Ovary (tissue), 9 donors: ENCODE data around the gene YPEL1. TPM values are rescaled to one million over a fixed set of nuclear protein-coding genes. Genes with fewer than 3 reads are reported as not detected.
A peak's percentile ranks its signal among the peaks of the same experiment; 100 is the strongest.

Experiments used
- DNase-seq, 5 donors: peaks; one replicate each; pipeline ENCODE4 v3.0.0-alpha.2; 2019 to 2020
- H3K27ac ChIP-seq, 2 donors: fragments of 200-600 bp; one replicate each; pipeline versions ENCODE4 v1.5.1 to v1.8.0; 2019 to 2022
- H3K27me3 ChIP-seq: fragments of 200-600 bp; one replicate; pipeline ENCODE4 v1.8.0; 2022
- H3K36me3 ChIP-seq: fragments of 200-600 bp; sonication (generic); one replicate; pipeline ENCODE4 v1.5.1; 2019
- H3K4me1 ChIP-seq: one replicate; pipeline ENCODE4 v1.8.1; 2013; ENCODE audit warnings: mild to moderate bottlenecking, moderate library complexity; ENCODE audit not compliant: insufficient read depth
- H3K4me3 ChIP-seq: fragments of 200-600 bp; sonication (generic); one replicate; pipeline ENCODE4 v1.5.1; 2017
- H3K9me3 ChIP-seq, 2 donors: fragments of 200-600 bp in 1 of 2; sonication (generic) in 1 of 2; one replicate each; pipeline versions ENCODE4 v1.5.1 to v1.8.1; 2013 to 2019; ENCODE audit warnings: mild to moderate bottlenecking in 1 of 2, moderate library complexity in 1 of 2
- CTCF ChIP-seq, 3 donors: fragments of 450-650 bp in 2 of 3; fragments of 200-600 bp in 1 of 3; IDR thresholded peaks; one replicate each; pipeline versions ENCODE4 v1.5.1 to v1.8.0; 2016 to 2022; ENCODE audit warnings: antibody characterized with exemption in 3 of 3, mild to moderate bottlenecking in 1 of 3
- EP300 ChIP-seq: sonication (generic); formaldehyde crosslinking; IDR thresholded peaks from one replicate; pipeline ENCODE4 v1.6.1; 2017; ENCODE audit warnings: antibody characterized with exemption
- POLR2A ChIP-seq: fragments of 450-650 bp; IDR thresholded peaks from one replicate; pipeline ENCODE4 v1.6.1; 2017; ENCODE audit warnings: antibody characterized with exemption, mild to moderate bottlenecking, moderate library complexity
- WGBS, 3 donors: extraction: QIAGEN DNeasy Blood & Tissue Kit in 1 of 3; methylation state at CpG; one replicate each; pipeline versions ENCODE4 v1.1.5 to v1.1.7; 2013 to 2017; 5-methylcytosine and 5-hydroxymethylcytosine counted together
- intact Hi-C, 4 donors: fragments of 100-400 bp; cut with DNase I; formaldehyde crosslinking; loops; one replicate each; pipeline versions ENCODE4 v1.11.0 to v1.15.1; 2022 to 2023
- polyA plus RNA-seq, 2 donors: library from polyadenylated mRNA; stranded (reverse); fragments of 200-250 nt in 1 of 2; fragments of 350-450 nt in 1 of 2; fragmentation: Illumina TruSeq in 1 of 2; extraction: RNeasy Lipid Tissue Mini Kit (QIAGEN cat#74804) in 1 of 2; gene quantifications; one replicate each; pipeline ENCODE4 v1.2.3, GENCODE V29; 2013 to 2014
- total RNA-seq, 7 donors: library from RNA; depleted of rRNA in 2 of 7; stranded (reverse); fragments of >200 nt in 2 of 7; fragmentation: NEBNext Ultra II Directional in 3 of 7; extraction: Animal tissue kit (Norgen Biotek cat#: 25700) in 3 of 7; gene quantifications; one replicate each; pipeline versions ENCODE4 v1.1.0 to v1.2.4, GENCODE V29; 2016 to 2023
- donor health status: DM: no; HTN: no; CAD: no; lungs with moderate emphysema.
- donor health status: DM: no; HTN: no; CAD: no.
- donor health status: Bipolar disorder and iron deficiency.
- donor health status: DM: yes; HTN: yes; CAD: no.
- donor health status: DM: no; HTN: no; CAD: no.
- donor health status: DM: yes; HTN: yes; CAD: no.

YPEL1 gene
- total and polyA plus RNA-seq, 9 donors: 2.9 to 11.4 (median 8.5) TPM

GRCh38 chr22:21738081-21738480, 2.5 kb upstream of the YPEL1 start:
- DNase-seq: no peak
- WGBS, 3 donors: 75 to 78% (median 76%) methylated on average over 8 of the region's 8 CpGs
- no peaks in the 10 kb centered on the region for H3K36me3 ChIP-seq
- H3K27me3 ChIP-seq: no peaks in the 10 kb centered on the region
- intact Hi-C loops: no loop called here
- no peak for TF ChIP-seq EP300
- TF ChIP-seq CTCF (IDR thresholded peaks at IDR 0.05): no peak
- TF ChIP-seq POLR2A: no peak
- H3K4me1 ChIP-seq: peaks cover 4% of the 10 kb centered on the region
- H3K4me3 ChIP-seq: no peak overlapping the region
- H3K9me3 ChIP-seq: no peaks in the 10 kb centered on the region
- no peak overlapping the region for H3K27ac ChIP-seq

- no peak overlapping the region for H3K4me3 ChIP-seq
- no peak for TF ChIP-seq CTCF (IDR thresholded peaks at IDR 0.05)
- no peak for TF ChIP-seq EP300
- TF ChIP-seq POLR2A: no peak
- DNase-seq: no peak
- WGBS, 3 donors: 84 to 87% (median 85%) methylated on average over 9 of the region's 9 CpGs
- no peaks in the 10 kb centered on the region for H3K27me3 ChIP-seq
- H3K36me3 ChIP-seq: no peaks in the 10 kb centered on the region
- H3K9me3 ChIP-seq: no peaks in the 10 kb centered on the region
- no peak overlapping the region for H3K27ac ChIP-seq
- intact Hi-C loops: no loop called here
- H3K4me1 ChIP-seq: peaks cover 4% of the 10 kb centered on the region
Measured at GRCh38 chr22:21736948-21737347, 1.4 kb upstream of the YPEL1 start.

- Histone ChIP-seq H3K27ac (peak overlapping the region in 1 of 2 donors; percentile 69), H3K36me3 (no peaks in the 10 kb centered on the region), H3K4me1 (peaks cover 4% of the 10 kb centered on the region), H3K9me3 (no peaks in the 10 kb centered on the region), H3K27me3 (no peaks in the 10 kb centered on the region), H3K4me3 (peak overlapping the region; percentile 58)
- intact Hi-C loops: no loop called here
- TF ChIP-seq CTCF (IDR thresholded peaks at IDR 0.05) (no peak), EP300 (no peak), POLR2A (peak; percentile 32)
- no peak for DNase-seq
- WGBS, 3 donors: 4 to 13% (median 11%) methylated on average over 28 to 65 of the region's 65 CpGs
Measured at GRCh38 chr22:21736084-21736642, 569 bp upstream of the YPEL1 start.

GRCh38 chr22:21734540-21735199, 924 bp downstream of the YPEL1 start:
- intact Hi-C loops: no loop called here
- WGBS, 3 donors: 17 to 19% (median 18%) methylated on average over 8 of the region's 8 CpGs

More at GRCh38 chr22:21734540-21735199, 924 bp downstream of the YPEL1 start:
- Histone ChIP-seq H3K27ac (peak overlapping the region in 1 of 2 donors; percentile 81), H3K36me3 (no peaks in the 10 kb centered on the region), H3K9me3 (no peaks in the 10 kb centered on the region), H3K27me3 (no peaks in the 10 kb centered on the region), H3K4me1 (peaks cover 4% of the 10 kb centered on the region), H3K4me3 (peak overlapping the region; percentile 57)
- DNase-seq: no peak
- TF ChIP-seq EP300 (no peak), CTCF (IDR thresholded peaks at IDR 0.05) (no peak), POLR2A (no peak)
